Bronchial epithelial cell (primary cell): Measurements from ENCODE around the gene MMP2. TPM values are rescaled to one million over a fixed set of nuclear protein-coding genes. Genes with fewer than 3 reads are reported as not detected.

ENCODE experiments used
- DNase-seq: peaks from one replicate; pipeline ENCODE4 v3.0.0-alpha.2; 2010; ENCODE audit warnings: low read depth
- FAIRE-seq: peaks from 2 replicates; lab custom pipeline; 2011; peaks lifted over from hg19 to GRCh38; lab: Jason Lieb, UNC
- H3K27me3 ChIP-seq: 2 replicates; pipeline ENCODE4 v1.5.1; 2011; ENCODE audit warnings: low read length; ENCODE audit not compliant: control insufficient read depth, insufficient read depth
- H3K36me3 ChIP-seq: 2 replicates; pipeline ENCODE4 v1.5.1; 2011; ENCODE audit warnings: low read length; ENCODE audit not compliant: control insufficient read depth, insufficient read depth
- H3K4me3 ChIP-seq: 2 replicates; pipeline ENCODE4 v1.5.1; 2011; ENCODE audit warnings: mild to moderate bottlenecking, low read depth, low read length, control low read depth
- CTCF ChIP-seq: IDR thresholded peaks from 2 replicates; pipeline ENCODE4 v1.5.1; 2011; ENCODE audit warnings: mild to moderate bottlenecking, moderate library complexity, low read length, control low read depth, inconsistent platforms; ENCODE audit not compliant: insufficient read depth, severe bottlenecking
- total RNA-seq: library from RNA; depleted of rRNA; stranded (reverse); fragments of >200 nt; gene quantifications from 2 replicates; pipeline ENCODE4 v1.2.1, GENCODE V29; 2014

The MMP2 gene
- total RNA-seq, 1 donor from 2014 or later: 12.4 TPM

- no peaks in the 10 kb centered on the region for H3K27me3 ChIP-seq
- no peak for DNase-seq
- no peak for FAIRE-seq
- H3K36me3 ChIP-seq: no peaks in the 10 kb centered on the region
- H3K4me3 ChIP-seq: no peak overlapping the region
- TF ChIP-seq CTCF: no peak
Observed at GRCh38 chr16:55447231-55447630, 31.8 kb upstream of the MMP2 start.

GRCh38 chr16:55452996-55453395 lies 26.0 kb upstream of the MMP2 start:
- Histone ChIP-seq H3K4me3 (no peak overlapping the region), H3K27me3 (no peaks in the 10 kb centered on the region), H3K36me3 (no peaks in the 10 kb centered on the region)
- TF ChIP-seq CTCF: no peak
- FAIRE-seq (no peak), DNase-seq (no peak)

- no peaks in the 10 kb centered on the region for H3K27me3 ChIP-seq
- no peaks in the 10 kb centered on the region for H3K36me3 ChIP-seq
- no peak overlapping the region for H3K4me3 ChIP-seq
- no peak for TF ChIP-seq CTCF
- FAIRE-seq: no peak
- no peak for DNase-seq
Observed at GRCh38 chr16:55453909-55454308, 25.1 kb upstream of the MMP2 start.

GRCh38 chr16:55454861-55455260 lies 24.1 kb upstream of the MMP2 start:
- H3K4me3 ChIP-seq: no peak overlapping the region
- TF ChIP-seq CTCF: no peak
- DNase-seq (no peak), FAIRE-seq (peak; percentile 91)
- no peaks in the 10 kb centered on the region for H3K27me3 ChIP-seq
- H3K36me3 ChIP-seq: no peaks in the 10 kb centered on the region

- no peaks in the 10 kb centered on the region for H3K36me3 ChIP-seq
- no peak overlapping the region for H3K4me3 ChIP-seq
- no peak for TF ChIP-seq CTCF
- FAIRE-seq (no peak), DNase-seq (no peak)
- H3K27me3 ChIP-seq: no peaks in the 10 kb centered on the region
Observed at GRCh38 chr16:55462241-55462640, 16.8 kb upstream of the MMP2 start.

GRCh38 chr16:55464375-55464774 lies 14.6 kb upstream of the MMP2 start:
- no peak for TF ChIP-seq CTCF
- FAIRE-seq (no peak), DNase-seq (no peak)
- H3K27me3 ChIP-seq: no peaks in the 10 kb centered on the region
- no peaks in the 10 kb centered on the region for H3K36me3 ChIP-seq
- no peak overlapping the region for H3K4me3 ChIP-seq
